ENCODE results near the gene CCDC68. TPM values are rescaled to one million over a fixed set of nuclear protein-coding genes. Genes with fewer than 3 reads are reported as not detected.

The CCDC68 gene
- total RNA-seq, 4 donors from 2014 or later, result 2.3 to 4.1 (median 2.6) TPM

GRCh38 chr18:54875063-54875462 is 84.2 kb downstream of the CCDC68 start:
- H3K27me3 ChIP-seq, result no peaks in the 10 kb centered on the region
- intact Hi-C loops (cut with DNase I), result no loop called here
- peaks cover 0 to 7% (median 0%) of the 10 kb centered on the region in 4 donors for H3K4me1 ChIP-seq
- H3K9me3 ChIP-seq, result peaks cover 0 to 2% (median 0%) of the 10 kb centered on the region in 4 donors
- TF ChIP-seq POLR2A (IDR thresholded peaks at IDR 0.05; ENCODE audit: low read depth), result no peak
- no peak for TF ChIP-seq EP300 (IDR thresholded peaks at IDR 0.05)
- no peak for TF ChIP-seq CTCF (IDR thresholded peaks at IDR 0.05)
- no peak for TF ChIP-seq POLR2AphosphoS5 (IDR thresholded peaks at IDR 0.05)
- DNase-seq (ENCODE audit: extremely low spot score), result no peak
- no peaks in the 10 kb centered on the region for H3K36me3 ChIP-seq
- H3K27ac ChIP-seq (replicated peaks in 1 of 4), result no peak overlapping the region
- H3K4me3 ChIP-seq, result no peak overlapping the region
- 82% methylated on average over 3 of the region's 3 CpGs for WGBS

GRCh38 chr18:54873884-54874255 is 85.4 kb downstream of the CCDC68 start:
- H3K27me3 ChIP-seq, result no peaks in the 10 kb centered on the region
- no peak for DNase-seq (ENCODE audit: extremely low spot score)
- no peak for TF ChIP-seq CTCF (IDR thresholded peaks at IDR 0.05)
- no peak for TF ChIP-seq POLR2AphosphoS5 (IDR thresholded peaks at IDR 0.05)
- no peak for TF ChIP-seq POLR2A (IDR thresholded peaks at IDR 0.05; ENCODE audit: low read depth)
- no peak for TF ChIP-seq EP300 (IDR thresholded peaks at IDR 0.05)
- H3K36me3 ChIP-seq, result no peaks in the 10 kb centered on the region
- H3K4me3 ChIP-seq, result no peak overlapping the region
- H3K9me3 ChIP-seq, result peaks cover 0 to 3% (median 0%) of the 10 kb centered on the region in 4 donors
- H3K4me1 ChIP-seq, result peaks cover 0 to 7% (median 0%) of the 10 kb centered on the region in 4 donors
- WGBS, result 73% methylated on average over 2 of the region's 2 CpGs
- intact Hi-C loops (cut with DNase I), result no loop called here
- no peak overlapping the region for H3K27ac ChIP-seq (replicated peaks in 1 of 4)

GRCh38 chr18:54872681-54873080 is 86.6 kb downstream of the CCDC68 start:
- Histone ChIP-seq H3K4me1 (peaks cover 0 to 7% (median 0%) of the 10 kb centered on the region in 4 donors), H3K9me3 (peaks cover 0 to 3% (median 0%) of the 10 kb centered on the region in 4 donors), H3K27me3 (no peaks in the 10 kb centered on the region), H3K36me3 (no peaks in the 10 kb centered on the region), H3K27ac (replicated peaks in 1 of 4) (no peak overlapping the region), H3K4me3 (no peak overlapping the region)
- no peak for DNase-seq (ENCODE audit: extremely low spot score)
- WGBS, result 92% methylated on average over 1 of the region's 1 CpG
- TF ChIP-seq POLR2AphosphoS5 (IDR thresholded peaks at IDR 0.05) (no peak), POLR2A (IDR thresholded peaks at IDR 0.05; ENCODE audit: low read depth) (no peak), CTCF (IDR thresholded peaks at IDR 0.05) (no peak), EP300 (IDR thresholded peaks at IDR 0.05) (no peak)
- intact Hi-C loops (cut with DNase I), result no loop called here

GRCh38 chr18:54871231-54871630 is 88.0 kb downstream of the CCDC68 start:
- Histone ChIP-seq H3K9me3 (peaks cover 0 to 3% (median 0%) of the 10 kb centered on the region in 4 donors), H3K4me3 (no peak overlapping the region), H3K27ac (replicated peaks in 1 of 4) (no peak overlapping the region), H3K27me3 (no peaks in the 10 kb centered on the region), H3K36me3 (no peaks in the 10 kb centered on the region), H3K4me1 (peaks cover 0 to 7% (median 0%) of the 10 kb centered on the region in 4 donors)
- DNase-seq (ENCODE audit: extremely low spot score), result no peak
- TF ChIP-seq CTCF (IDR thresholded peaks at IDR 0.05) (no peak), POLR2A (IDR thresholded peaks at IDR 0.05; ENCODE audit: low read depth) (no peak), POLR2AphosphoS5 (IDR thresholded peaks at IDR 0.05) (no peak), EP300 (IDR thresholded peaks at IDR 0.05) (no peak)
- WGBS, result 82% methylated on average over 6 of the region's 6 CpGs
- intact Hi-C loops (cut with DNase I), result no loop called here

GRCh38 chr18:54867131-54867530 is 92.1 kb downstream of the CCDC68 start:
- intact Hi-C loops (cut with DNase I), result no loop called here
- no peak for TF ChIP-seq EP300 (IDR thresholded peaks at IDR 0.05)
- TF ChIP-seq CTCF (IDR thresholded peaks at IDR 0.05), result no peak
- Histone ChIP-seq H3K4me3 (no peak overlapping the region), H3K4me1 (no peaks in the 10 kb centered on the region), H3K27ac (replicated peaks in 1 of 4) (no peak overlapping the region), H3K27me3 (no peaks in the 10 kb centered on the region), H3K36me3 (no peaks in the 10 kb centered on the region), H3K9me3 (peaks cover 0 to 3% (median 0%) of the 10 kb centered on the region in 4 donors)
- no peak for DNase-seq (ENCODE audit: extremely low spot score)
- 85% methylated on average over 5 of the region's 5 CpGs for WGBS
